ENCODE results near the gene SHC1. TPM values are rescaled to one million over a fixed set of nuclear protein-coding genes. Genes with fewer than 3 reads are reported as not detected.

SHC1 gene
- polyA plus RNA-seq, 1 of the 3 experiments (the other 2 are of a cell fraction): 338 TPM

GRCh38 chr1:154974102-154974807 is 3.7 kb upstream of the SHC1 start, which contains the start of gene CKS1B (continued):
- TF ChIP-seq PBX3 (IDR thresholded peaks at IDR 0.05) (peak; percentile 56; the same call in 1 of the 2 replicates), YY1 (IDR thresholded peaks at IDR 0.05; ENCODE audit: low read depth) (no peak), RCOR1 (IDR thresholded peaks at IDR 0.05; ENCODE audit: low read length) (no peak; the same call in 1 of the 2 replicates), TEAD4 (IDR thresholded peaks at IDR 0.05; ENCODE audit: borderline replicate concordance, insufficient read depth) (no peak), ZBTB33 (IDR thresholded peaks at IDR 0.05; ENCODE audit: borderline replicate concordance, low read depth) (peak; percentile 86), GABPA (IDR thresholded peaks at IDR 0.05; ENCODE audit: low read depth) (peak; percentile 84), MEF2A (IDR thresholded peaks at IDR 0.05; ENCODE audit: borderline replicate concordance, low read depth) (no peak), JUND (IDR thresholded peaks at IDR 0.05) (no peak), FOSL2 (IDR thresholded peaks at IDR 0.05; ENCODE audit: borderline replicate concordance, low read depth) (peak; percentile 52; the same call in 1 of the 2 replicates)

GRCh38 chr1:154973344-154974101 is 3.0 kb upstream of the SHC1 start:
- no peaks in the 10 kb centered on the region for H3K27me3 ChIP-seq (ENCODE audit: insufficient read depth)
- H3K79me2 ChIP-seq (ENCODE audit: insufficient read depth): peaks cover 70% of the 10 kb centered on the region
- H3K9me2 ChIP-seq: no peaks in the 10 kb centered on the region
- peak overlapping the region; percentile 88 for H3K9ac ChIP-seq
- peak overlapping the region; percentile 98 for H3K4me2 ChIP-seq
- H3K4me1 ChIP-seq (ENCODE audit: control insufficient read depth in 1 of 2, insufficient read depth in 2 of 2, low read depth in 1 of 2, low read length in 1 of 2): peaks cover 27 to 61% of the 10 kb centered on the region in 2 experiments
- ChIA-PET POLR2A (interaction anchor here (0.7 to 3.1 kb wide), 7 partner anchors 9 to 26 kb away, joined by 3 to 13 read pairs (median 3); partner anchors contain the start of genes FLAD1, LENEP, PBXIP1 and PYGO2), CTCF (interaction anchor here (1.0 to 37.5 kb wide), 10 partner anchors 9 to 494 kb away, joined by 3 to 640 read pairs (median 6); partner anchors contain the start of genes FLAD1, LENEP and ZBTB7B)
- peak; percentile 75 for DNase-seq
- H3K27ac ChIP-seq (ENCODE audit: low read depth in 2 of 2, low read length in 1 of 2): peak overlapping the region; percentile 97 to 99
- peaks cover 36% of the 10 kb centered on the region for H3F3A ChIP-seq (replicated peaks; ENCODE audit: insufficient read depth)
- H3K36me3 ChIP-seq (replicated peaks in 1 of 2; ENCODE audit: control insufficient read depth in 1 of 2, insufficient read depth in 2 of 2, low read length in 1 of 2): peaks cover 3 to 10% of the 10 kb centered on the region in 2 experiments
- no peaks in the 10 kb centered on the region for H3K9me3 ChIP-seq
- H4K20me1 ChIP-seq (ENCODE audit: insufficient read depth): peaks cover 10% of the 10 kb centered on the region; the same call in 1 of the 2 replicates
- peak overlapping the region; percentile 67 to 79 for H3K4me3 ChIP-seq (ENCODE audit: low read depth in 2 of 2, low read length in 1 of 2)
- WGBS (ENCODE audit: low lambda C conversion rate): 5% methylated on average over 37 of the region's 37 CpGs
- H2AFZ ChIP-seq (ENCODE audit: low read depth): no peak overlapping the region
- no peak for TF ChIP-seq PBX3 (IDR thresholded peaks at IDR 0.05)
- no peak for TF ChIP-seq FOXJ3 (CRISPR knock-in tag; IDR thresholded peaks at IDR 0.05)
- TF ChIP-seq SIN3A (IDR thresholded peaks at IDR 0.05; ENCODE audit: borderline replicate concordance, low read depth, low read length): no peak; the same call in 1 of the 2 replicates
- TF ChIP-seq RFX5 (IDR thresholded peaks at IDR 0.05; ENCODE audit: low read length): no peak
- TF ChIP-seq ZBTB33 (IDR thresholded peaks at IDR 0.05; ENCODE audit: borderline replicate concordance, low read depth): no peak
- TF ChIP-seq CHD2 (IDR thresholded peaks at IDR 0.05; ENCODE audit: low read length, partially characterized antibody): no peak
- TF ChIP-seq RCOR1 (IDR thresholded peaks at IDR 0.05; ENCODE audit: low read length): peak; percentile 14; the same call in 1 of the 2 replicates
- no peak for TF ChIP-seq NFIC (IDR thresholded peaks at IDR 0.05; ENCODE audit: borderline replicate concordance)
- TF ChIP-seq MXI1 (IDR thresholded peaks at IDR 0.05; ENCODE audit: low read depth, low read length): peak; percentile 37; the same call in 1 of the 2 replicates
- TF ChIP-seq SMC3 (IDR thresholded peaks at IDR 0.05; ENCODE audit: low read depth, low read length): no peak
- TF ChIP-seq TEAD4 (IDR thresholded peaks at IDR 0.05; ENCODE audit: borderline replicate concordance, insufficient read depth): no peak
- no peak for TF ChIP-seq FOXM1 (IDR thresholded peaks at IDR 0.05; ENCODE audit: low read depth)
- TF ChIP-seq FOSL2 (IDR thresholded peaks at IDR 0.05; ENCODE audit: borderline replicate concordance, low read depth): no peak
- peak; percentile 40; the same call in 1 of the 2 replicates for TF ChIP-seq MAX (IDR thresholded peaks at IDR 0.05; ENCODE audit: low read depth)
- TF ChIP-seq IRF3 (IDR thresholded peaks at IDR 0.05; ENCODE audit: low read depth, low read length): no peak

All from SK-N-SH (cell line).